ENCODE data around the gene DQX1. TPM values are rescaled to one million over a fixed set of nuclear protein-coding genes. Genes with fewer than 3 reads are reported as not detected.
"Not testable (repeated sequence)": the region's sequence is repeated elsewhere in the genome, so short reads cannot be mapped to it uniquely, and the experiment has no call there.

The DQX1 gene
- total RNA-seq, 1 donor from 2014 or later = 2.5 TPM

DNA sequence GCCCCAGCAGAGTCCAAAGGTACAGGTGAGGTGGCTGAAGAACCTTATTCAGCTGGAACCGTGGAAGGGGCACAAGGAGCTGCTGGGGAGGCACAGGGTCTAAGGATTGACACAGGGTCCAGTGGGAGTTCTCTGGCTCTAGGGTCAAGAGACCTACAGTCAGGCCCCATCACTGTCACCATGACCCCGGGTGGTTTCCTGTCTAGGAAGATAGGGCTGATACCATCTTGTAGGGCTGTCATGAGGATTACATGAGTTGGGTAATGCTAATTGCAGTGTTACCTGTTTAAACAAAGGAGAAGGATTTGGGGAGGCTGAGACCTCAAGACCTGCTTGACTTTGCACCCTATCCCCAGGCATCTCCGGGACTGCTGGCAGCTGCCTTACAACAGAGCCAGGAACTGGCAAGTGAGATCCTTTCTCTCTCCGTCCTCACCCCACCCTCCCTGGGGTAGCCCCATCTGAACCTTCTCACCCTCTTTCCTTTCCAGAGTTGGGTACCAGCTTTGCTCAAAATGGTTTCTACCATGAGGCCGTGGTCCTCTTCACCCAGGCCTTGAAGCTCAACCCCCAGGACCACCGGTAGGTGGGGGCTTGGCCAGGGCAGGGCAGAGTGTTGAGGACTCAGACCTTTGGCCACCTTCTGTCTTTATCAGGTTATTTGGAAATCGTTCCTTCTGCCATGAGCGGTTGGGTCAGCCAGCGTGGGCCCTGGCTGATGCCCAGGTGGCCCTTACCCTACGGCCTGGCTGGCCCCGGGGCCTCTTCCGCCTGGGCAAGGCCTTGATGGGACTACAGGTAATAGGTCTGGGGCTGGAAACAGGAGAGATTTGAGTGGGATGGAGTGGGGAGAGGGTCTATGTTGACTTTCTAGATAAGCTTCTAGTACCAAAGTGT, 34.1 kb downstream of the DQX1 start:
- DNase-seq = no peak

DNA sequence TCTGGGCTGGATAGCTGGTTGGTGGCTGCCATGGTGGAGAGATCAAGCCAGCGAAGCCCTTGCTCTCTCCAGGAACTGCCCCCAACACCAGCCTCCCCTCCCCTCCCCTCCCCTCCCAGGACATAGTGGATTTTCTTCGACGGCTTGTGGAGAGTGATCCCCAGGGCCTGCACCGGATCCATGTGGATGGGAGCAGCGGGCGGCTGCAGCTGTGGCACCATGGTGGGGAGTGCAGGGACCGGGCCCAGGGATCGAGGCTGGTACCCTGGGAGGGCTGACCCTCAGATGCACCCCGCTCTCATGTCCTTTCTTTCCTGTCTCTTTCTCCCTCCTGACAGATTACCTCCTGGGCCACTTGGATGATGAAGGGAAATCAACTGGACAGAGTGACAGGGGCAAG, 36.1 kb downstream of the DQX1 start:
- DNase-seq = no peak

DNA sequence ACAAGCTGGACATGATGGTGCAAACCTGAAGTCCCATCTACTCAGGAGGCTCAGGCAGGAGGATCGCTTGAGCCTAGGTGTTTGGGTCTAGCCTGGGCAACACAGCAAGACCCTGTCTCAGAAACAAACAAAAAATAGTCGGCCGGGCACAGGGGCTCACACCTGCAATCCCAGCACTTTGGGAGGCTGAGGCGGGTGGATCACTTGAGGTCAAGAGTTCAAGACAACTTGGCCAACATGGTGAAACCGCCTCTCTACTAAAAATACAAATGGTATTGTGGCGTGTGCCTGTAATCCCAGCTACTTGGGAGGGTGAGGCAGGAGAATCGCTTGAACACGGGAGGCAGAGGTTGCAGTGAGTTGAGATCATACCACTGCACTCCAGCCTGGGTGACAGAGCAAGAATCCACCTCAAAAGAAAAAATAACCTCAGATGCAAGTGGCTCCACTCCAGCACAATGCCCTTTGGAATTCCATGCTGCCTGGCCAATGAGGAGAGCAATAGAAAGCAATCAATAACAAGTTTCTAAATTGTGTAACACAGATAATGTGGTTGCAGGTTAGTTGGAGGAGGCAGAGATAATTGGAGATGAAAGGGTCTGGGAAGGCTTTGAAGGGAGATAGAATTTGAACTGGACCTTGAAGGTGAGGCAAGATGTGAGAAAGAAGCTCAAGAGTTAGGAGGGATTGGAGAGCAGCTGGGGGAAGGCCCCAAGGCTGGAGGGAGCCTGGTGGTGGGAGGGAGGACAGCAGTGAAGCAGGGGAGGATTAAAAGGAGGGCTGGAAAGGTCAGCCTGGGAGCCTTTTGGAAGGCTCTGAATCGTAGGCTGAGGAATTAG, 37.2 kb downstream of the DQX1 start:
- DNase-seq = no peak

DNA sequence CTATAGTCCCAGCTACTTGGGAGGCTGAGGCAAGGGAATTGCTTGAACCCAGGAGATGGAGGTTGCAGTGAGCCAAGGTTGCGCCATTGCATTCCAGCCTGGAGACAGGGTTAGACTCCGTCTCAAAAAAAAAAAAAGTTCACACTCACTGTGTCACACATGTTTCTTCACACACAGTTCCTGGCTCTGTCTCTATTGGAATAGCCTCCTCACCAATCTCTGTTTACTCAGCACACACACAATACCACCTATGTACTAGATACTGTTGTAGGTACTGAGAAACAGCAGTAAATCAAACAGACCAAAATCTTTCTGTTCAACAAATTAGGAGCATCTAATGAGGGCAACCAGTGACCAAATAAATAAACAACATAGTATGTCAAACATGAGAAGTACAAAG, 39.9 kb downstream of the DQX1 start:
- no peak for DNase-seq

DNA sequence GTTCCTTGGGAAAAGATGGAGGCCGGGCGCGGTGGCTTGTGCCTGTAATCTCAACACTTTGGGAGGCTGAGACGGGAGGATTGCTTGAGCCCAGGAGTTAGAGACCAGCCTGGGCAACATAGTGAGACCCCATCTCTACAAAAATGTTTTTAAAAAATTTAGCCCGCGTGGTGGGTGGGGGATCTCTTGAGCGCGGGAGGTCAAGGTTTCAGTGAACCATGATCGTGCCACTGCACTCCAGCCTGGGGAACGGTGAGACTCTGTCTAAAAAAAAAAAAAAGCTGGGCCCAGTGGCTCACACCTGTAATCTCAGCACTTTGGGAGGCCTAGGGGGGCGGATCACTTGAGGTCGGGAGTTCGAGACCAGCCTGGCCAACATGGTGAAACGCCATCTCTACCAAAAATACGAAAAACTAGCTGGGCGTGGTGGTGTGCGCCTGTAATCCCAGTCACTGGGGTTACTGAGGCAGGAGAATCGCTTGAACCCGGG, 42.3 kb downstream of the DQX1 start:
- DNase-seq = not testable (repeated sequence)

DNA sequence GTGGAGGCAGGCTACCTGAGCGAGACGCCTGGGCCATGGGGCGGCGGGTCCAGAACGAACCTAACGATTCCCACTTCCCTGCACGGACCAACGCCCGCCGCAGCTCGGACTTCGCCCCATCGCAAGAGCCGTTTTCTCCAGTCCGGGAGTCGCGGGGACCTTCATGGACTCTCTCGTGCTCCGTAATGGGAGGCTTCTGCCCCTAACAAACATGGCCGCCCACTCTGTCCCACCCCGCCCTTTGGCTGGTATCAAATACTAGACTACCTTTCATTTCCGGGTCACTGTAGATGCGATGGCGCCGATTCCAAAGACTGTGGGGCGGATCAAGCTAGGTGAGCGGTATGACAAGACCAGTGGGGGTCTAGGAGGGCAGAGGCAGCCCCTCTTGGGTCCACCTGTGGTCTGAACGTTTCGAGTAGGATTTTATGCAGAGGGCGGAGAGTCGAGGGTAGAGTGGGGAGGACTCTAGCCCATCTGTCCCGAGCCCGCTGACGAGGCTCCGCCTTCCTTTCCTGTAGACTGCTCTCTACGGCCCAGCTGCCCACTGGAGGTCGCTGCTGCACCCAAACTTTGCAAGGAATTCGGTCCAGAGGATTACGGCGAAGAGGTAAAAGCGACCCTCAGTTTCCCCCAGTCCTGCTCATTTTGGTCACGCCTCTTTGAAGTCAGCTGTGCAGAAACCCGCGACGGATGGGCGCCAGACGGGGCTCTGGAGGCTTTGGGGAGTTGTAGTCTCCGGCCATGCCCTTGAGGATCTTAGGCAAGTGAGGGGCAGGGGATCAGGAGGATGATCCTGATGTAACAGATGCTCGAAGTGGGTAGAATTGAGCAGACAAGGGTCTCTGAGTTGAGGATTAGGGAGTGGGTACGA, 43.0 kb downstream of the DQX1 start, which contains the start of the genes CCDC142 and TTC31:
TSS of gene CCDC142 (minus strand) at position 198 of the 874 bp plus-strand sequence. CDS start at position 37, 161 bp downstream.
TSS of gene TTC31 (plus strand) at position 281 of the 874 bp plus-strand sequence. CDS start at position 296, 15 bp downstream.
- DNase-seq = peak; percentile 98

DNA sequence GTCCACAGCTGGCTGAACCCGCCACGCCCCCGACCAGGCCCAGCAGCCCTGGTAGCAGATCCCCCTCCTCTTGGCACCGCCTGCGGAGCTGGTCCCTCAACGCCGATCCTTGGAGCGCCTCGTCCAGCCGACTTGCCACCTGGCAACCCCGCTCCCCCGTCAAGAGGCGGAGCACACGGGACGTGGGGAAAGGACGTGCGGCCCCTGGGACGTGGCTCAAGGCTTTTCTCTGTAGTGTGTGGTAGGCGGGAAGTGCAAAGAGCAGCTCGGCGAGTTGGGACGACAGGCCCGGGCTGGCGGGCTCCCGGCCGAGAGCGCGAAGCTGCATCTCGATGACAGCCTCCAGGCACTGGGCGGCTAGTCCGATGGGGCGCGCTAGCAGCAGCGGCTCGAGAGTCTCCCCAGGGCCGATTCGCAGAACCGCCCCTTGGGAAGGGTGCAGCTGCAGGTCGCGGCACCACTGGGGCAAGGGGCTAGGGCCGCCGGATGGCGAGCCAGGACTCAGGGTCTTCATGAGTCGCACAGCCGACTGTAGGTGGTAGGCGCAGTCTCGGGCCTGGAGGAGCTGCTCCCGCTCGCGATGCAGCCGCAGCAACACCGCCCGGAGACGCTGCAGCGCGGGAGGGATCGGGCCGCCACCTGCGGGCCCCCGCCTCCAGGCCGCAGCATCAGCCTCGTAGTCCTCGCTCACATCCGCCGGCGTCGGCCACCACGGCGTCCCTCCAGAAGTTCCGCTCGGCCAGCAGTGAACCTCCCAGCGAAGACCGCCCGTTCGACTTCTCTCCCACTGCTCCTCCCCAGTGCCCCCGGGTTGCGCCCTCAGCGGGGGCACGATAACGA, 43.9 kb downstream of the DQX1 start:
- DNase-seq = no peak

DNA sequence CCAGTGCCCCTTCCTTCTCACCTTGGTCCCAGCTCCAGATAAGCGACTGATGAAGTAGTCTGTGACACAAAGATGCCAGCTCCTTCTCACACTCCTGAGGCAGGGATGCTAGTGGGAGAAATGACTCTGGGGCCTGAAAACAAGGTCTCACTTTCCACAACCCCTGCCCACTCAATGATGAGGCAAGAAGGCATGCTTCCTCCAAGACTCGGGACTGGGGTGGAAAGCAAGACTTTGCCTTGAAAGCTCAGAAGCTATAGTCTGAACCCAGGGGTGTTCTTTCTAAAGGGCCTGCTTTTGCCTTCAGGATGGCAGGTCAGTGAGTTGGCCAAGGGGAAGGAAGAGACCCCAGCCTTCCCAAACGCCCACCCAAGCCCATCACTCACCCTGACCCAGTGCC, 44.6 kb downstream of the DQX1 start:
- DNase-seq = no peak

DNA sequence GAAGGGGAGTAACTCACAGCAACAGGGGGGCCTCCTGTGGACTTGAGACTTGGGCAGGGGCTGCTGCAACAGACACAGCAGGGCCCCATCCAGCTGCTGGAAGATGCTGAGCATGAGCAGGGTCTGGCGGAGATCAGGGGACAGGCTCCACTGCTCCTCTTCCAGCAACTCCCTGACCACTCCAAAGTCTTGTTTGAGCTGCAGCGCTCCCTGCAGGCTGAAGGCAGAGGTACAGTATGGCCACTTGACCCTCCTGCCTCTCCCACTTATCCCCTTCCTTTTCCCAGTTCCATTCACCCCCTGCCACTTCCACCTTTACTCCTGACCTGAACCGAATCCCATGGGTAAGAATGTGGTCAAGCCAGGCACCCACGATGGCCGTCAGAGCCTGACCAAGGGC, 51.1 kb downstream of the DQX1 start:
- DNase-seq = no peak

DNA sequence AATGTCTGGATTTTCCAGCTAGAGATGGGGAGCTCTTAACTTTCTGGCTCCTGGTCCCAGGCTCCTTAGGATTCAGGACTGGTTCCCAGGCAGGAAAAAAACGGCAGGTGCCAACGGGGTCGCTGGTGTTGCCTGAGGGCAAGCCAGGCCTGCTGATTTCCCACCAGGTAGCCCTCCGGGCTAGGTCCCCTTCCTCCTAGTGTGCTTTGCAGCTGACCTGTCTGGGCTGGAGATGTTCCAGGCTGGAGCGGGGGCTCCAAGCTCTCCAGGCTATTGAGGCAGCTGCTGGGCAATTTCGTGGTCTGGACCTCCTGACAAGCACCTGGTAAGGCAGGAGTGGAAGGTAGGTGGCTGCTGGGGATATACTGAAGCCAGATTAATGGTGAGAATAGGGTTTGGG, 51.5 kb downstream of the DQX1 start:
- DNase-seq = no peak

DNA sequence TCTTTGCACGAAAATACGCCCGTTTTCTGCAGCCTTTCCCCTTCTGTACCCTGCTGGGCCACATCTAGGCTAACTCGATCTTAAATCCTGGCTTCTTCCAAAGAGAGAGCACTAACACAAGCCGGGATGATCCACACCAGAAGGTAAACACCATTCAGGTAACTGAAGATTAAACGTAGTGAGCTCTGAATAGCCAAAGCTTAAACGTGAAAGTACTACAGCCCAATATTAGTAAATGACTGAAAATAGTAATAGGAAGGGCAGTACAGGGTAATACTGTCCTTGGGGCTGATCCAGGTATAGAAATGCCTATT, 53.1 kb downstream of the DQX1 start:
- no peak for DNase-seq

DNA sequence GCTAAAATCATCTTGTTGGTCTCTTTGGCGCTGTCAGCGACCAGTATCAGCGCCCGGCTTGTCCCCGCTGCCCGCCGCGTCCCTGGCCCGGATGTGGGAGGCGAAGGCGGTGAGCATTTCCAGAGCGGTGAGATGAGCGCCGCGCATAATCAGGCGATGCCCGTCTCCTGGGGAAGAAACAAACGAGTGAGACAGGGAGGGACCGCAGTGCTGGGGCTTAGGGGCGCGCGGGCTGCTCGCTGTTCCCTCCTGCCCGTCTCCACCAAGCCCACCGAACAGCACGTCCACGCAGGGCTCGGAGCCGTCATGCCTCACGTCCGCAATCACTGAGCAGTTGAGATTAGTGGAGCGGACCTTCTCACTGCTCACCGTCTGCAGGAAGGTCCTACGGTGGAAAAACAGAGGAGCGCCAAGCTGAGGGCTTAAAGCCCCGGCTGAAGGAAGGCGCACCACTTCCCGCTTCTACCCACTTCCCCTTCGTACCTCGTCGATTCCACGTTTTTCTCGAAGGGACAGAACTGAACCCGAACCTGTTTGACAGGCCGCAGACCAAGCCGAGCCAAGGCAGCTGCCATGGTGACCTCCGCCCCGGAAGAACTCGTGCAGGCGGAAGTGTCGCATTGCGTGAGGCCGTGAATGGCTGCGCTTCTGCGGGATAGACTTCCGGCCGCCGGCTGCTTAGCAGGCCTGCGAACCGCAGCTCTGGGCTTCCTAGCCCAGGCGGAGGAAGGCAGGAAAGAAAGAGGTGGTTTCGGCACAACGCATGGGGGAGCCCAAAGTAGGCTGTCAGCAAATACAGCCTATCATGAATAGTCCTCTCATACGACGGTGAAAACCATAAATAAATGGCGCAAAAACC, 53.7 kb downstream of the DQX1 start, which contains the start of gene MRPL53:
TSS of gene MRPL53 (minus strand) at position 595 of the 859 bp plus-strand sequence. CDS start at position 575, 20 bp downstream.
- DNase-seq = peak; percentile 98

DNA sequence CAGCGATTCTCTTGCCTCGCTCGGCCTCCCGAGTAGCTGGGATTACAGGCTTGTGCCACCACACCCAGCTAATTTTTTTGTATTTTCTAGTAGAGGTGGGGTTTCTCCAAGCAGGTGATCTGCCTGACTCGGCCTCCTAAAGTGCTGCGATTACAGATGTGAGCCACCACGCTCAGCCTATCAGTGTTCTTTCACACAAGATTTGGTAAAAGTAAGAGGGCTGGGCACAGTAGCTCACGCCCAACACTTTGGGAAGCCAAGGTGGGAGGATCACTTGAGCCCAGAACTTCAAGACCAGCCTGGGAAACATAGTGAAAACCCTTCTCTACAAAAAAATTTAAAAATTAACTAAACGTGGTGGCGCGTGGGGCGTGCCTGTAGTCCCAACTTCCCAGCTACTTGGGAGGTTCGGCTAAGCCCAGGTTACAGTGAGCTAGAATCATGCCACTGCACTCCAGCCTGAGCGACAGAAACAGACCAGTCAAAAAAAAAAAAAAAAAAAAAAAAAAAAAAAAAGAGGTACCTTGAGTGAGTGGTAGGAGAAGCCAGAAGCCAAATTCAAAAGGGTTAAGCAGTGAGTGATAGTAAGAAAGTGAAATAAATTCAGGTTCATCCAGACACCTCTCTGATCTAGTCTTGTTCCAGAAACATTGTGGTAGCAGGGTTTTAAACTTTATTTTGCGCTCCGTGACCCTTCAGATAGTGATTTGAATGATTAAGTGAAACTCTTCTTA, 54.5 kb downstream of the DQX1 start:
- DNase-seq = no peak

DNA sequence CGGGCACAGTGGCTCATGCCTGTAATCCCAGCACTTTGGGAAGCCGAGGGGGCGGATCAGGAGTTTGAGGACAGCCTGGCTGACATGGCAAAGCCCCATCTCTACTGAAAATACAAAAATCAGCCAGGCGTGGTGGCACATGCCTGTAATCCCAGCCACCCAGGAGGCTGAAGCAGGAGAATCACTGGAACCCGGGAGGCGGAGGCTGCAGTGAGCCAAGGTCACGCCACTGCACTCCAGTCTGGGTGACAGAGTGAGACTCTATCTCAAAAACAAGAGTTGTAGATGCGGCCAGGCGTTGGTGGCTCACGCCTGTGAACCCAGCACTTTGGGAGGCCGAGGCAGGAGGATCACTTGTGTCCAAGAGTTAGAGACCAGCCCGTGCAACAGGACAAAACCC, 55.3 kb downstream of the DQX1 start:
- DNase-seq = not testable (repeated sequence)

Other genes with a start within 250 kb of the DQX1 start
- gene SLC4A5, start 182.8 kb downstream of the DQX1 start, total RNA-seq = 2.6 TPM
- 103 TPM for gene DCTN1, start 145.9 kb downstream of the DQX1 start, total RNA-seq
- gene C2orf81, start 104.6 kb downstream of the DQX1 start, total RNA-seq = 1.0 TPM
- 11.2 TPM for gene WDR54, start 104.5 kb downstream of the DQX1 start, total RNA-seq
- 42.1 TPM for gene RTKN, start 84.3 kb downstream of the DQX1 start, total RNA-seq
- gene INO80B, start 71.1 kb downstream of the DQX1 start, total RNA-seq = 26.0 TPM
- 41.5 TPM for gene WBP1, start 67.8 kb downstream of the DQX1 start, total RNA-seq
- gene MOGS, start 60.8 kb downstream of the DQX1 start, total RNA-seq = 40.4 TPM
- gene MRPL53, start 53.6 kb downstream of the DQX1 start, total RNA-seq = 19.9 TPM
- 18.0 TPM for gene CCDC142, start 43.2 kb downstream of the DQX1 start, total RNA-seq
- 13.3 TPM for gene TTC31, start 43.1 kb downstream of the DQX1 start, total RNA-seq
- gene LBX2, start 26.6 kb downstream of the DQX1 start, total RNA-seq = not detected
- gene PCGF1, start 18.5 kb downstream of the DQX1 start, total RNA-seq = 8.7 TPM
- not detected for gene TLX2, start 11.8 kb downstream of the DQX1 start, total RNA-seq
- gene AUP1, start 3.5 kb upstream of the DQX1 start, total RNA-seq = 60.9 TPM
- gene HTRA2, start 3.7 kb upstream of the DQX1 start, total RNA-seq = 30.2 TPM
- gene LOXL3, start 27.7 kb upstream of the DQX1 start, total RNA-seq = 11.2 TPM
- 8.4 TPM for gene DOK1, start 28.5 kb upstream of the DQX1 start, total RNA-seq
- gene M1AP, start 122.1 kb upstream of the DQX1 start, total RNA-seq = 4.6 TPM
- gene SEMA4F, start 128.0 kb upstream of the DQX1 start, total RNA-seq = 3.3 TPM

Measured in tongue (tissue), 2 donors.